Hematopoietic multipotent progenitor cell treated with erythropoietin and hydrocortisone succinate and interleukin-3 and kit ligand, for 15 days (in vitro differentiated cells): ENCODE data around the gene ASTE1.
"Not testable (repeated sequence)": the region's sequence is repeated elsewhere in the genome, so short reads cannot be mapped to it uniquely, and the experiment has no call there.

Source experiments
- DNase-seq: peaks from one replicate; pipeline ENCODE4 v3.0.0-alpha.2; 2015; ENCODE audit warnings: low spot score

ASTE1 gene, protein sequence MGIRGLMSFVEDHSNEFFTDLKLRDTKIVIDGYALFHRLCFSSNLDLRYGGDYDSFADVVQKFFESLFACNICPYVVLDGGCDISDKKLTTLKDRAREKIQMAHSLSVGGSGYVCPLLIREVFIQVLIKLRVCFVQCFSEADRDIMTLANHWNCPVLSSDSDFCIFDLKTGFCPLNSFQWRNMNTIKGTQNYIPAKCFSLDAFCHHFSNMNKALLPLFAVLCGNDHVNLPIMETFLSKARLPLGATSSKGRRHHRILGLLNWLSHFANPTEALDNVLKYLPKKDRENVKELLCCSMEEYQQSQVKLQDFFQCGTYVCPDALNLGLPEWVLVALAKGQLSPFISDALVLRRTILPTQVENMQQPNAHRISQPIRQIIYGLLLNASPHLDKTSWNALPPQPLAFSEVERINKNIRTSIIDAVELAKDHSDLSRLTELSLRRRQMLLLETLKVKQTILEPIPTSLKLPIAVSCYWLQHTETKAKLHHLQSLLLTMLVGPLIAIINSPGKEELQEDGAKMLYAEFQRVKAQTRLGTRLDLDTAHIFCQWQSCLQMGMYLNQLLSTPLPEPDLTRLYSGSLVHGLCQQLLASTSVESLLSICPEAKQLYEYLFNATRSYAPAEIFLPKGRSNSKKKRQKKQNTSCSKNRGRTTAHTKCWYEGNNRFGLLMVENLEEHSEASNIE

DNA sequence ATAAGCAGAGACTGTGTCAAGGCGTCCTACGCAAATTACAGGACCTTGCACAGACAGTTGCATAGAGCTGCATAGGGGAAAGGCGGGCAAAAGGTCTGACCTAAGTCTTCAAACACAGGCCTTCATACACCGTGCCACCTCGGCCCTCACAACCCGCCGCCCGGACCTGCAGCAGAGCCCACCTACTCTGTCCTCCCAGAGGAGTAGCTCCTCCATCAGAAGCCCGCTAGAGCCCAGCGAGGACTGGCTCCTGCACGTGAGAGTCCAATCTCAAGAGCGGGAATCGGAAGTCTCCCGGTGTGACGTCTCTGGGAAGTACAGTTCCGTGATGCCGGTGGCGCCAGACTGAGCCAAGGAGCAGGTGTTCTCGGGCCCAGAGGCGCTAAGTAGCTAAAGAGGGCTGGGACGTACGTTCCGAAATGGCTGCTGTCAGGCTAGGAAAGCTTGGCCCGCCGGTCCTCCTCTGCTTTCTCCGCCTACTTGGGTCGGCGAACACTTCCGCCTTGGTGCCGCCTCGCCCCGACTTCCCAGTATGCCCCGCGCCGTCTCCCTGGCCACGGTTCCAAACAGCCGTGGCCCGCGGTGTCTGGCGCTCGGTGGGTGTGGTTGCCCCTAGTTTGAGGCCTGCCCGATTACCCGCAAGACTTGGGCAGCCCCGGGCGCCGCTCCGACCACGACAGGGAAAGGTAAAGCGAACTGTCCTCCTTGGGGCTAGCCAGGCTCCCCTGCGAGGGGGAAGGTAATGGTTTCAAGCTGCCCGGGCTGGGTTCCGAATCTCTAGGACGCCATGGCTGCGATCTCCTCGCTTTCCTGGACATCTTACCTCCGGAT, at the start of gene ASTE1, which contains the start of gene NEK11:
Gene ASTE1, minus strand, starts transcription at position 505 of the 831 bp plus-strand sequence. CDS start 1,519 bp downstream, outside the sequence.
Gene NEK11, plus strand, starts transcription at position 557 of the 831 bp plus-strand sequence. CDS start 2,832 bp downstream, outside the sequence.
- DNase-seq = peak; percentile 93

DNA sequence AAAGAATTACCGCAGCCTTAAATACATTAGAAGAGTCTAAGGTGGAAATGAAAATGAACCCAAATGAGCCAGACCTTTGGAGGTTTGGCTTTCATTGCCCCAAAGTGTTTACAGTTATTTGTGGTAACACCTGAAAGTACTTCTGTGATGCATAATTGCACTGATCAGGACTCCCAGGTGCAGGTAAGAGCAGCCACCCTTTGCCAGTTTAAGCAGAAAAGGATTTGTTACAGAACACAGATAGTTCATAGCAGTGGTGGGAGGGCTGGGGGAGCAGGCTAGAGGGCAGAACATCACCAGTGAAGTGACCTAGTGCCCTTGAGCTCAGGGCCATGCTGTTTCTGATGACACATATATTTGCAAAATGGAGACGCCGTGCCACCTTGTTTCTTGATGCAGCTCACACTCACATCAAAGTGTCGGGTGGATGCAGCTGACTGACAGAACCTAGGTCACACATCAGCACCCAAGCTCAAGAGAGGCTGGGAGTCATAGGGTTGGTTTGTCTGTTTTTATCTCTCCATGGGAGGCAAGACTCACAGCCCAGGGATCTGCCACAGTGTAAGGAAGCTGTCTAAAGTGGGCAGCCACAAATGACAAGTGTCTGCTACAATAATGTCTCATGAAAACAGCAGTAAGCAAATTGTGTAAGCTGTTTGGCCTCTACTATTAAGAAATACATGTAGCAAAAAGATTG, 49.2 kb upstream of the ASTE1 start:
- DNase-seq = no peak

DNA sequence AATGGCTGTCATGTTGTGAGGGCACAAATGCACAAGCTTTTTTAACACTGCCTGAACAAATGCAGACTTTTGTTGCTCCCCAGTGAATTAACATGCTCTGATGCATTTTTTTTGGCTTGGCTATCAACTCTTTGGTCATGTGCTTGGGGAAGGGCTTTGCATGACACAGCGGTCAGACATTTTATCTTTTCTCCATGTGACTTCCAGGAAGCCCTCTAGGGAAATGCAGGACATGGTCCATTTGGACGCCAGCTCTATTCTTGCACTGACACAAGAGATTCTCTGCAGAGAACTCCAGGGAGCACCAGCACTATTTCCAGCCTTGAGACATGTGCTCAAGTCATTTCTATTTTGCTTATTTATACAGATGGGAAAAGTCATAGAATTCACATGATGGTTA, 46.2 kb upstream of the ASTE1 start:
- DNase-seq = no peak

DNA sequence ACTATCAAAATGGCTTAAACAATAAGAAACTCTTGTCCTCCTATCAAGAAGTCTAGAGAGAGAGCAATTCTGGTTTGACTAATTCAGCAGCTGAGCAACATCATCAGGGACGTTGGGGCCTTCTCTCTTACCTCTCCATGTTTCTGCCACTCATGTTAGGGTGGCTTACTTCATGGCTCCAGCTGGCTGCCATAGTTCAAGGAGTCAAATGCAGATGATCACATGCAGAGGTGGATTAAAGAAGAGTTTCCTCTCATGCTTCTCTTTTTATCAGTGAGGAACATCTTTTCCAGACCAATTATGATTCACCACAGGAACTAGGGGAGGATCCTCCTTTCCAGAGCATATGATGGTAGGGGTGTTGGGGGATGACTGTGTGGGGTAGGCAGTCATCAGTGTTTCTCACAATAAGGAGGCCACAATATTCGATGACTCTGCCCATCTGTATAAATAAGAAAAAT, 45.5 kb upstream of the ASTE1 start:
- DNase-seq = no peak

DNA sequence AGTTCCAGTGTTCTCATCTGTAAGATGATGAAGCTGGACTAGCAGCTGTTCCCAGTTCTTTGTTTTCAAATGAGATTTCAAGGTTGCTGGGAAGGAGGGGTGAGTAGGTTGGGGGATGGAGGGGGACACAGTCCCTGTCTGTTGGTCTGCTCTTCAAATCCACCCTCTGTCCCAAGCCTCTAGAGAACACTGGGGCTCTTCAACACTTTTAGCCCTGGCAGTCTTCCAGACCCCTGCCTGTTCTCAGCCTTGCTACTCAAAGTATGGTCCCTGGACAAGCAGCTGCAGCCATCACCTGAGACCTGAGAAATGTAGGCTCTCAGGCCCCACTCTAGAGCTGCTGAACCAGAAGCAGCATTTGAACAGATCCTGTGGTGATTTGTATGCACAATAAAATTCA, 41.4 kb upstream of the ASTE1 start:
- no peak for DNase-seq

DNA sequence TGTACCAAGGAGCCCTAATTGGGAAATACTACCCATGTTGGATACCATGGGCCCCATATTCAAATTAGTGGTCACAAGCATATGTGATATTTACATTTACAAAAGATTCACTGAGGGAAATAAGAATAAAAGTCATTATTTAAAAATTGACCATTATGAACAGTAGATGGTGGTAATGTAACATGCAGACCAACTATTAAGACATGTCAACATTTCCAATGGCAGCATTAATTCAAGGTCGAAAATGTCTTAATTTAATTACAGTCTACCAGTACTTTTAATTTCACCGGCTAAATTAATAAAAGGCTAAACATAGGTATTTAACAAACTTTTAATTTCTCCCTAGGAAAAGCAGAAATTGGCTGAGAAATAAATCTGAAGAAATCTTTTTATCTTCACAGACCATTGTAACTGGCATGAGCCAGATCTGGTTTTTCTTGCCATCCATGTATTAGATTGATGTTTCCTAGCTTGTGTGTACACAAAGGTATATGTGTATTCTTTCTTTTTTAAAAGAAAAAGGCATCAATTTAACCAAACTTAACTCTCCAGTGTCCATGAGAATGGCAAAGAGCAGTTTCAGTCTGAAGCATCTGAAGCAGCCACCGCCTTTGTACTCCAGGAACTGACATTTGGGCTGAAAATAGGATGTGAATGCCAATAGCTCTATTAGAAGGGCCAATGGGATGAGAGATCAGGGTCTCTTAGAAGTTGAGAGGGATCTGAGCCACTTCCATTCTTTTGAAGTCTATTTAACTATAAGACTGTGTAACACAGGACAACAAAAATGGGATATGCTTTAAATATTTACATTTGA, 26.6 kb upstream of the ASTE1 start:
- no peak for DNase-seq

DNA sequence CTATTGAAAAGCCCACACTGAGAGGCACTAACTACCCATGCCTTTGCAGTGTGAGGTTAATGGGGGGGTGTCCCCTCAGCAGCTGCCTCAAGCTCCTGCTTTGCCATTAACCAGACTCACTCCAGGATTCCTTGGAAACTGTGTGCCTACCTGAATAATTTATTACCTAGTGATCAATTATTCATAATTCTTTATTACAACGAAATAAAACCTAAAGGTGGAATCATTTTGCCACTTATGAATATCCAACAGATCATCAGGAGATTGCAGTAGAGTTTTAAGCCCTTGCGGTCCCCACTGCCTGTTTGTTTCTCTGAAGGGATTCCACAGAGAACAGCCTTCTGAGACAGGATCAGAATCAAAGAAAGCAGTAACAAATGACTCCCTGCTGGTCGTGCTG, 23.4 kb upstream of the ASTE1 start:
- no peak for DNase-seq

DNA sequence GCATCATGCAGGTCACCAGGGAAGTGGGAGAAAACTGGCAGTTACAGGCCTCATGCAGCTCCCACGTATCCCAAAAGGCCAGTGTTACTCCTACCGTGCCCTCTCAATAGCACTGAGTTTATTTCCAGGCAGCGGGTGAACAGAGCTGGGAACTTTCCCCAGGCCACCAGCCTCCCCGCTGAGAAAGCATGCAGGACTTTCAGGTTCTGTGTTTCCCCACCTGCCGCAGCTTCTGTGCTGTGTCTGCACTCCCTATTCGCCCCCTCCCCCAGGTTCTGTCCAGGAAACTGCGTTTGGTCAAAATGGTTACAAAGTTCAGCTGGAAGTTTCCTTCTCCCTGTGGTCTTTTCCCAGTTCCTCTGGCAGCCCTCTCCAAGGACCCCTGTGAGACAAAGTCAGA, 21.4 kb upstream of the ASTE1 start:
- no peak for DNase-seq

DNA sequence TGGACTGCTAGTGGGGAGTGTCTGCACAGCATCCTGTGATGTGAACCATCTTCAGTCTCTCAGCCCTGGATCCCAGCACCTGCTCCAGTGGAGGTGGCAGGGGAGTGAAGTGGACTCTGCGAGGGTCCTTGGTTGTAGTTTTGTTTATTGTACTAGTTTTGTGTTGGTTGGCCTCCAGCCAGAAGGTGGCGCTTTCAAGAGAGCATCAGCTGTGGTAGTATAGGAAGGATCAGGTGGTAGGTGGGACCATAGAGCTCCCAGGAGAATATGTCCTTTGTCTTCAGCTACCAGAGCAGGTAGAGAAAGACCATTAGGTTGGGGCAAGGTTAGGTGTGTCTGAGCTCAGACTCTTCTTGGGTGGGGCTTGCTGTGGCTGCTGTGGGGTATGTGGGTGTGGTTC, 21.0 kb upstream of the ASTE1 start:
- no peak for DNase-seq

DNA sequence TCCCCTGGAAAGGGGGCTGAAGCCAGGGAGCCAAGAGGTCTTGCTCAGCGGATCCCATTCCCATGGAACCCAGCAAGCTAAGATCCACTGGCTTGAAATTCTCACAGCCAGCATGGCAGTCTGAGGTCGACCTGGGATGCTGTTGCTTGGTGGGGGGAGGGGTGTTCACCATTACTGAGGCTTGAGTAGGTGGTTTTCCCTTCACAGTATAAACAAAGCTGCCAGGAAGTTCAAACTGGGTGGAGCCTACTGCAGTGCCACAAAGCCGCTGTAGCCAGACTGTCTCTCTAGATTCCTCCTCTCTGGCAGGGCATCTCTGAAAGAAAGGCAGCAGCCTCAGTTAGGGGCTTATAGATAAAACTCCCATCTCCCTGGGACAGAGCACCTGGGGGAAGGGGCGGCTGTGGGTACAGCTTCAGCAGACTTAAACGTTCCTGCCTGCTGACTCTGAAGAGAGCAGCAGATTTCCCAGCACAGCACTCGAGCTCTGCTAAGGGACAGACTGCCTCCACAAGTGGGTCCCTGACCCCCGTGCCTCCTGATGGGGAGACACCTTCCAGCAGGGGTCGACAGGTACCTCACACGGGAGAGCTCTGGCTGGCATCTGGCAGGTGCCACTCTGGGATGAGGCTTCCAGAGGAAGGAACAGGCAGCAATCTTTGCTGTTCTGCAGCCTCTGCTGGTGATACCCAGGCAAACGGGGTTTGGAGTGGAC, 15.8 kb upstream of the ASTE1 start:
- DNase-seq = not testable (repeated sequence)

DNA sequence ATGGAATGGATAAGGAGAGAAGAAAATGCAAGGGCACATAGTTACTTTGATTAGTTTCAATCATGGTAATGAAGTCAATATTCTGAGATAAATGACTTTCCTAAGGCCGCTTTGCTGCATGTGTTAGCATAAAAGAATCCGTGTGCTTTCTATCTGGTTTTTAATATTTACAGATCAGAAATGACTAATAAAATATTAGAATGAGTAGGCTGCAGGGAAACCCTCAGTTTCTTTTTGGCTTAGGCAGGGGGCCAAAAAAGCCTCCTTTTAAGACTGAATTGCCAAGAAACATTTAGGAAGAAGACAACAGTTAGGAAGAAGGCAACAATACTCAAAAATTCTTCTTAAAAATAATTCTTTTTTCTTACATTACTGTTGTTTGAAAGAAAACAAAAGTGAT, 11.7 kb upstream of the ASTE1 start:
- DNase-seq = no peak

DNA sequence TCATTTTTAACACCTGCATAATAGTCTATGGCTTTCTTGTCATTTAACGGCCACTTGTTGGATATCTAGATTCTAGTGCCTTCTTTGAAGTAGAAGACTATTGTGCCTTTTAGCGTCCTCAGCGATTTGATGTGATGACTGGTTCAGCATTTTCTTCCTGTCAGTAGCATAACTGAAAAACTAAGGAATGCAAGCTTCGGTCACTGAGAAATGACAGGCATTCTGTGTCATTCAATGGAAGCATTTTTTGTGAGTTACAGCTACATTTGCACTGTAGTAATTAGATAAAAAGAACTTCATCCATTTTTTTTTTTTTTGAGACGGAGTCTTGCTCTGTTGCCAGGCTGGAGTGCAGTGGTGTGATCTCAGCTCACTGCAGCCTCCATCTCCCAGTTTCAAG, 10.4 kb upstream of the ASTE1 start:
- no peak for DNase-seq

DNA sequence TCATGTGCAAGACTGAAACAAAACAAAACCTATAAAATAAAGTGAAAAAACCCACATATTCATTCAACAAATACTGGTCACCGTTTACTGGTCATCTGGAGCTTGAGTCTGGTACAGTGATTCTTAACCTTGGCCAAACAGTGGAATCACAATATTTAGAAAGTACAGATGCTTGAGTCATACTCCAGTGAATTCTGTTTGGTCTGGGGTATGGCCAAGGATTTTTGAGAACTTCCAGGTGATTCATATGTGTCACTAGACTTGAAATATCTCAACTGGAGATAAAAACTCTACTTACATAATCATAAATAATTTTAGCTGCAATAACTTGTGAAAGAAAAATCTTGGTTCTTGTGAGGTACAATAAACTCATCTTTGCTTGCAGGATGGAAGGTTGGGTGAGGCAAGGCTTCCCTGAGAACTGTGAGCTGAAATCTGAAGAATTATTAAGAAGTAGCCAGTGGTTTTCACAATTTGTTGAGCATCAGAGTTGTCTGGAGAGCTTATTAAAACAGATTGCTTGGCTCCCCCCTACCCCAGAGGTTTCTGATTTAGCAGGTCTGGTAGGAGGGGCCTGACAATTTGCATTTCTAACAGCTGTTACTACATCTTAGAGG, 9.7 kb upstream of the ASTE1 start:
- DNase-seq = no peak

DNA sequence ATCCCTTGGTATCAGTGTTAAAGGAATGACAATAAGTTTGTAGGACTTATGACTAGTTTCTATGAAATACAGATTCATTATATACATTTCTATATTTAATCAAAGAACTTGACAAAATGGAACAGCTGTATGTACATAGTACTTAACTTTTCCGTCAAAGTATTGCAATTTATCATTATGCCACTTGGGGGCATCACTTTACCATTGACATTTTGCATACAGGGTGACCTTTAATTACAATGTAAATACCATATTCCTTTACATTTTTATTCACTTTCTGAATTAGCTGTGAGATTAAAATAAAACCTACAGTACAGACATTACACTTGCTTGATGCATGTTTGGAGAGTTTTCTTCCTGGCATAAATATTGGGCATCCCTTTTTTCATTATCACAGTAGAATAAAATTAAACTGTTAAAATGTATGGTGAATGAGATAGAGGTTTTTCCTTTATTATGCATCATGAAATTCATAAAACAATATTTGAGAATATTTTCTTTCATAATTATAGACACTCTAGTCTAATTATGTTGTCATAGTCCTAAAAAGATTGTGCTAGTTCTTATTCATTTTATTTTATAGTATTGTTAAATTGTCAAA, 7.0 kb upstream of the ASTE1 start:
- peak; percentile 64 for DNase-seq

DNA sequence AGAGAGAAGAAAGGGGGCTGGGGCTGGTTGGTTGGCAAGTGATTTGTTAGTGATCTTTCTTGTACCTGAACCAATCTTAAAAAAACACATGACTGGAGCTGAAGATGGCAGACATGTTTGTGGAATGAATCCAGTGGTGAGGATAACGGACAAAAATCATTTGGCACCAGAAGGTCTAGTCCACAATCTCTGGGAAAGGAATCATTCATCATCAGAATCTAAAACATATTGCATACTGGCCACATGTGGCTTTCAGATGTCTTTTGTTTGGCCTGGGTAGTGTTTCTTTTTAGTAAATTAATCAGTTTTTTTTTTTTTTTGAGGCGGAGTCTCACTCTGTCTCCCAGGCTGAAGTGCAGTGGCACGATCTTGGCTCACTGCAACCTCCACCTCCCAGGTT, 5.0 kb upstream of the ASTE1 start:
- no peak for DNase-seq

DNA sequence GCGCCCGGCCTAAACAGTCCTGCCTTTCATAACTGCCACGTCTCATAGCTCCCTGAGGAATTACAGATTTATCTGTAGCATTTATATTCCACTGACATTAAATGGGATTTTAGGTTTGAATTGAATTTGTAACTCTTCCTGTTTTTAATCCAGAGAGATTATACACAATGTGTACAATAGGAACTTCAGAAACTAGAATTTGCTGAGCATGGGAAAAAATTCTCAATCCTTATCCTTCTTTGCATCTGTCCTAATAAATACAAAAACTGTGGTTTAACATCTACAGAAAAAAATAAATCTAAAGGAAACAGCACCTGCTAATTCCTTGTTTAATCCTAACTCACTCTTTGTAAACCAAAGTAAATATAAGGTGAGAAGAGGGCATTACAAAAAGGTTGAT, 2.2 kb upstream of the ASTE1 start:
- DNase-seq = no peak

DNA sequence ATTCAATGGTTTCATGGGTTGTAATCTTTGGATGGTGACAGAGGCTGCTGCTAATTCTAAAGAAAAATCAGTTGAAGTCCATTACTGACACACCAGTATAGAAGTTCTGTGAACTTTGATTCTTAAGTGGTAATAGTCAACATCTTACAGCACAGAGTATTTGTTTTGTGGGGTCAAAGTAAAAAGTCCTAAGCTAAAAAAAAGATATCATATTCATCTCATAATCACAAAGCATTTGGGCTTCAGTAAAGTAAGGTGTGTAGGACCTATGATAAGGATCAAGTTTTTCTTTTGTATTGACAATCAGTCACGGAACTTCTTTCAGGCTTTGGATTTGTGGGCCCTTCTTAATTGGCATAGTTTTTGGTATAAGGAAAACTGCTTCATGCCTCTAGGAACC, 1.1 kb downstream of the ASTE1 start:
- DNase-seq = no peak

DNA sequence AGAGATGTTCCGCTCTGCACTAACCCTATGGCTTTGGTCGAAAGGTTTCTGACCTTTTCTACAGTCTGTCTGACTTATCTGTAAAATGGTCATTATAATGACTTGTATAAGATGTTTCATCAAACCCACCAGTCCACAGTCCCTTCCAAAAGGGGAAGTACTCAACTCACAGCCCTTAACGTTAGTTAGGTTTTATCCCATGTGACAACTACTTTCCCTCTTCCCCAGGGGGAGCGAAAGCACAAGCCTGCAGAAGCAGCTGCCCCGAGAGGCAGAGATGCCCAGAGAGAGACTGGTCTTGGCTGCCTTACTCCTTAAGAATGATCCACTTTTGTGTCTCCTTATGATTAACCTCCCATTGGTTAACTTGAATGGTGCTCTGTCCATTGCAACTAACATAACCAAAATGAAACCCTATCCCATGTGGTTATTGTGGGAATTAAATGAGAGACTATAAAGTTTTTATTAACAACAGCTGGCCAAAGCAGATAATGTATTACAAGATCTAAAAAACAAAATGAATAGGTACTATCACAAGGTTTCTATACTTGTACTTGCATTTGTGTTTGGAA, 6.4 kb downstream of the ASTE1 start:
- no peak for DNase-seq

DNA sequence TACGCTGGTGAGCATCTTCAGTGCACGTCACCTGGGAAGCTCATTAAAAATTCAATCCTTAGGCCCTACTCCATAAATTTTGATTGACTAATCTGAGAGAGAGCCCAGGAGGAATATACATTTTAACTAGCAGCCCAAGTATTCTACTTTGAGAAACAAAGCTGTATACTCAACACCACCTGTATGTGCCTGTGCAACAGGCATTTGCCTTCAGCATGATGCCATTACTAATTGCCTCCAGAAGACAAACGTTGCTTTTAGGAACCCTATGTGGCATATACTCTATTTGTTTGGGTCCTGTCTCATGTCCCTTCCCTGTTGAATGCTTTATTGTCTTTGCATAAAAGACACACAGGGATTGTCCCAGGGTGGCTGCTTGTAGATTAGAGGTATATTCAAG, 7.7 kb downstream of the ASTE1 start:
- DNase-seq = no peak
